Adipose tissue (tissue), 3 donors: ENCODE data around the gene MRPL27. TPM values are rescaled to one million over a fixed set of nuclear protein-coding genes. Genes with fewer than 3 reads are reported as not detected.

Experiments
- H3K27ac ChIP-seq: one replicate; pipeline ENCODE4 v1.5.1; 2013; ENCODE audit warnings: low read depth, low read length
- WGBS, 3 donors: extraction: QIAGEN DNeasy Blood & Tissue Kit; methylation state at CpG; one replicate each; pipeline ENCODE4 v1.1.7; 2013; 5-methylcytosine and 5-hydroxymethylcytosine counted together
- polyA plus RNA-seq, 3 donors: library from polyadenylated mRNA; stranded (reverse); fragments of 200-250 nt; gene quantifications; one replicate each; pipeline ENCODE4 v1.2.3, GENCODE V29; 2013
- donor health status: healthy with polysubstance abuse.
- donor health status: Bipolar disorder and iron deficiency.
- donor health status: healthy.

MRPL27 gene
- polyA plus RNA-seq, 3 donors: 68.8 to 105 (median 99.8) TPM

GRCh38 chr17:50329716-50330115, 43.3 kb downstream of the MRPL27 start:
- WGBS, 3 donors: 74 to 90% (median 77%) methylated on average over 3 of the region's 3 CpGs
- no peak overlapping the region for H3K27ac ChIP-seq

- 70 to 80% (median 77%) methylated on average over 21 of the region's 21 CpGs for WGBS, 3 donors
- no peak overlapping the region for H3K27ac ChIP-seq
Measured at GRCh38 chr17:50328363-50329325, 44.3 kb downstream of the MRPL27 start.

- 55 to 78% (median 76%) methylated on average over 9 of the region's 9 CpGs for whole genome bisulfite sequencing, 3 donors
- H3K27ac ChIP-seq: no peak overlapping the region
Measured at GRCh38 chr17:50326831-50327364, 46.1 kb downstream of the MRPL27 start.

- WGBS, 3 donors: 54 to 66% (median 59%) methylated on average over 4 of the region's 4 CpGs
Measured at GRCh38 chr17:50325906-50326305, 47.1 kb downstream of the MRPL27 start.

GRCh38 chr17:50323060-50323459, 49.9 kb downstream of the MRPL27 start:
- no peak overlapping the region for H3K27ac ChIP-seq
- WGBS, 3 donors: 62 to 65% (median 63%) methylated on average over 5 of the region's 5 CpGs

More at GRCh38 chr17:50325906-50326305, 47.1 kb downstream of the MRPL27 start:
- no peak overlapping the region for H3K27ac ChIP-seq

GRCh38 chr17:50322271-50322670, 50.7 kb downstream of the MRPL27 start:
- 61 to 74% (median 72%) methylated on average over 7 of the region's 7 CpGs for WGBS, 3 donors
- H3K27ac ChIP-seq: no peak overlapping the region

GRCh38 chr17:50319306-50320004, 53.5 kb downstream of the MRPL27 start:
- H3K27ac ChIP-seq: no peak overlapping the region
- WGBS, 3 donors: 80 to 82% (median 80%) methylated on average over 12 of the region's 12 CpGs

- WGBS, 3 donors: 53 to 72% (median 71%) methylated on average over 10 of the region's 10 CpGs
- no peak overlapping the region for H3K27ac ChIP-seq
Measured at GRCh38 chr17:50318501-50319285, 54.3 kb downstream of the MRPL27 start.

Other genes with a start within 250 kb of the MRPL27 start
- gene SAMD14, start 243.0 kb downstream of the MRPL27 start, polyA plus RNA-seq: 1 to 10 TPM in 2 of 3 donors, under 1 TPM in 1; 0.46 to 1.4 (median 1.3) TPM
- gene PPP1R9B, start 222.5 kb downstream of the MRPL27 start, polyA plus RNA-seq: 10 to 100 TPM; 11.8 to 48.7 (median 21.6) TPM
- 1 to 10 TPM in 2 of 3 donors, under 1 TPM in 1; 0.83 to 4.0 (median 3.1) TPM for gene SGCA, start 207.2 kb downstream of the MRPL27 start, polyA plus RNA-seq
- 100 to 1,000 TPM in 2 of 3 donors, 10 to 100 TPM in 1; 29.6 to 209 (median 106) TPM for gene COL1A1, start 171.6 kb downstream of the MRPL27 start, polyA plus RNA-seq
- gene TMEM92, start 98.7 kb downstream of the MRPL27 start, polyA plus RNA-seq: 1 to 10 TPM in 1 of 3 donors, under 1 TPM in 1, not detected in 1; 0.59 to 1.4 TPM
- gene XYLT2, start 27.1 kb downstream of the MRPL27 start, polyA plus RNA-seq: 10 to 100 TPM in 1 of 3 donors, 1 to 10 TPM in 2; 7.9 to 11.6 (median 9.0) TPM
- gene EME1, start within 50 bp of the MRPL27 start, polyA plus RNA-seq: under 1 TPM; 0.16 to 0.25 (median 0.22) TPM
- gene LRRC59, start 24.3 kb upstream of the MRPL27 start, polyA plus RNA-seq: 10 to 100 TPM; 57.1 to 74.7 (median 63.1) TPM
- 100 to 1,000 TPM in 1 of 3 donors, 10 to 100 TPM in 2; 15.6 to 103 (median 46.8) TPM for gene ACSF2, start 53.0 kb upstream of the MRPL27 start, polyA plus RNA-seq
- 1 to 10 TPM in 1 of 3 donors, under 1 TPM in 1, not detected in 1; 0.54 to 5.6 TPM for gene CHAD, start 95.7 kb upstream of the MRPL27 start, polyA plus RNA-seq
- 10 to 100 TPM; 21.9 to 27.9 (median 25.9) TPM for gene RSAD1, start 105.7 kb upstream of the MRPL27 start, polyA plus RNA-seq
- under 1 TPM; 0.09 to 0.34 (median 0.18) TPM for gene MYCBPAP, start 135.3 kb upstream of the MRPL27 start, polyA plus RNA-seq
- gene EPN3, start 159.6 kb upstream of the MRPL27 start, polyA plus RNA-seq: 1 to 10 TPM in 2 of 3 donors, under 1 TPM in 1; 0.67 to 6.9 (median 4.0) TPM
- 10 to 100 TPM; 15.8 to 32.7 (median 21.8) TPM for gene SPATA20, start 174.0 kb upstream of the MRPL27 start, polyA plus RNA-seq
- 1 to 10 TPM in 1 of 3 donors, under 1 TPM in 2; 0.07 to 2.9 (median 0.64) TPM for gene CACNA1G, start 187.5 kb upstream of the MRPL27 start, polyA plus RNA-seq